ENCODE data around the gene CDK2.
"Not testable (repeated sequence)": the region's sequence is repeated elsewhere in the genome, so short reads cannot be mapped to it uniquely, and the experiment has no call there.

The CDK2 gene

DNA sequence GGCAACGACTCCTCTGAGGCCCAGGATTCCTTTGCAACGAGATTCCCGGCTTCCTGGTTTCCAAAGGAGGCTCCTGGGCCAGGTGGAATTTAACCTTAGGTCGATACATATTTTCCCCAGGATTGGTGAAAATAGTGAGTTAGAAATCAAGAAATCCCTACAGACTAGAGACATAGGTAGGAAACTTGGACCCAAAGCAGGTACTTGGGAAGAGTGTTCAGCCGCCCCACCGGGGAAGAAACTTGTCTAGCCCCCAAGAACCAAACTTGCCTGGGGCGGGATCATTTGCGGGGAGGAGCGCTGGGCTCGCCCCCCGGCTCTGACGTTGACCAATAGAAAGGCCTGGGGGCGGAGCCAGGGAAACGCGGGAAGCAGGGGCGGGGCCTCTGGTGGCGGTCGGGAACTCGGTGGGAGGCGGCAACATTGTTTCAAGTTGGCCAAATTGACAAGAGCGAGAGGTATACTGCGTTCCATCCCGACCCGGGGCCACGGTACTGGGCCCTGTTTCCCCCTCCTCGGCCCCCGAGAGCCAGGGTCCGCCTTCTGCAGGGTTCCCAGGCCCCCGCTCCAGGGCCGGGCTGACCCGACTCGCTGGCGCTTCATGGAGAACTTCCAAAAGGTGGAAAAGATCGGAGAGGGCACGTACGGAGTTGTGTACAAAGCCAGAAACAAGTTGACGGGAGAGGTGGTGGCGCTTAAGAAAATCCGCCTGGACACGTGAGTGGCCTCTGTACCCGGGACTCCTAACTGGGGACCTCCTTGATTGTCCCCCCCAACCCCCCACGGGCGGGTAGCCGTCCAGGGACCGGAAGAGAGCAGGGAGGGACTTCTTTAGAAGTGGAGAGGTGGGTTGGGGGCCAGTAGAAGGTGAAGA is at the start of gene CDK2:
Gene CDK2 (plus strand): TSS at position 423 of the 874 bp plus-strand sequence. CDS start 179 bp downstream, at position 602.
- DNase-seq (ENCODE audit: low read depth): peak; percentile 47
- TF ChIP-seq, protein P1, sequence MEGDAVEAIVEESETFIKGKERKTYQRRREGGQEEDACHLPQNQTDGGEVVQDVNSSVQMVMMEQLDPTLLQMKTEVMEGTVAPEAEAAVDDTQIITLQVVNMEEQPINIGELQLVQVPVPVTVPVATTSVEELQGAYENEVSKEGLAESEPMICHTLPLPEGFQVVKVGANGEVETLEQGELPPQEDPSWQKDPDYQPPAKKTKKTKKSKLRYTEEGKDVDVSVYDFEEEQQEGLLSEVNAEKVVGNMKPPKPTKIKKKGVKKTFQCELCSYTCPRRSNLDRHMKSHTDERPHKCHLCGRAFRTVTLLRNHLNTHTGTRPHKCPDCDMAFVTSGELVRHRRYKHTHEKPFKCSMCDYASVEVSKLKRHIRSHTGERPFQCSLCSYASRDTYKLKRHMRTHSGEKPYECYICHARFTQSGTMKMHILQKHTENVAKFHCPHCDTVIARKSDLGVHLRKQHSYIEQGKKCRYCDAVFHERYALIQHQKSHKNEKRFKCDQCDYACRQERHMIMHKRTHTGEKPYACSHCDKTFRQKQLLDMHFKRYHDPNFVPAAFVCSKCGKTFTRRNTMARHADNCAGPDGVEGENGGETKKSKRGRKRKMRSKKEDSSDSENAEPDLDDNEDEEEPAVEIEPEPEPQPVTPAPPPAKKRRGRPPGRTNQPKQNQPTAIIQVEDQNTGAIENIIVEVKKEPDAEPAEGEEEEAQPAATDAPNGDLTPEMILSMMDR (IDR thresholded peaks at IDR 0.05; ENCODE audit: control insufficient read depth, extremely low read depth, insufficient read depth): no peak
- peak within 1 kb of the TSS; percentile 76 for H3K4me3 ChIP-seq (ENCODE audit: low read depth, low read length)

DNA sequence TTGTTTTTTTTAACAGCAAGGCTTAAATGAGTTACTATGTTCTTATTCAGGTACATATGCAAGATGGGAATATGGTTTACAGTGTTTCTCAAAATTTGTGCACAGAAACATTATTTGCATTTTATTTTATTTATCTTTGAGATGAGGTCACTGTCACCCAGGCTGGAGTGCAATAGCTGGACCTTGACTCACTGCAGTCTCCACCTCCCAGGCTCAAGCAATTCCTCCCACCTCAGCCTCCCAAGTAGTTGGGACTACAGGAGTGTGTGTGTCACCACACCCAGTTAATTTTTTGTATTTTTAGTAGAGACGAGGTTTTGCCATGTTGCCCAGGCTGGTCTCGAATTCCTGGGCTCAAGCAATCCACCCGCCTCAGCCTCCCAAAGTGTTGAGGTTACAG is 47.6 kb upstream of the CDK2 start:
- DNase-seq (ENCODE audit: low read depth): peak; percentile 51
- H3K4me3 ChIP-seq (ENCODE audit: low read depth, low read length): not testable (repeated sequence)

DNA sequence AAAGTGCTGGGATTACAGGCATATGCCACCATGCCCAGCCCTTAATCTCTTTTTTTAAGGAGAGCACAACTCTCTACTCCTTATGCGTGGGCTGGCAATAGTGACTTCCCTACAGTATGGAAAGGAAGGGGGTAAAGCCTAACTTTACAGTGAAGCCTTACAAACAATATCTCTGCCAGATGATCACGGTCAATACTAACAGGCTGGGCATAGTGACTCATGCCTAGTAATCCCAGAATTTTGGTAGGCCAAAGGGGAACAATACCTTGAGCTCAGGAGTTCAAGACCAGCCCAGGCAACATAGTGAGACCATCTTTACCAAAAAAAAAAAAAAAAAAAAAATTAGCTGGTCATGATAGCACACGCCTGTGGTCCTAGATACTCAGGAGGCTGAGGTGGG is 44.5 kb upstream of the CDK2 start:
- no peak overlapping the region for H3K4me3 ChIP-seq (ENCODE audit: low read depth, low read length)
- DNase-seq (ENCODE audit: low read depth): no peak
- TF ChIP-seq, protein P1 (IDR thresholded peaks at IDR 0.05; ENCODE audit: control insufficient read depth, extremely low read depth, insufficient read depth): no peak

DNA sequence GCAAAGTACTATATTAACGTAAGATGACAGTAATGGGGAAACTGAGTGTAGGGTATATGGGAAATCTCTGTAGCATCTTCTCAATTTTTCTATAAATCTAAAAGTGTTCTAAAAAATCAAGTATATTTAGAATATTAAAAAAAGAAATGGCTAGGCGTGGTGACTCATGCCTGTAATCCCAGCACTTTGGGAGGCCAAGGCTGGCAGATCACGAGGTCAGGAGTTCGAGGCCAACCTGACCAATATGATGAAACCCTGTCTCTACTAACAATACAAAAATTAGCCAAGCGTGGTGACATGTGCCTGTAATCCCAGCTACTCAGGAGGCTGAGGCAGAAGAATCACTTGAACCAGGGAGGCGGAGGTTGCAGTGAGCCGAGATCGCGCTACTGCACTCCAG is 43.0 kb upstream of the CDK2 start:
- not testable (repeated sequence) for H3K4me3 ChIP-seq (ENCODE audit: low read depth, low read length); DNase-seq (ENCODE audit: low read depth)

DNA sequence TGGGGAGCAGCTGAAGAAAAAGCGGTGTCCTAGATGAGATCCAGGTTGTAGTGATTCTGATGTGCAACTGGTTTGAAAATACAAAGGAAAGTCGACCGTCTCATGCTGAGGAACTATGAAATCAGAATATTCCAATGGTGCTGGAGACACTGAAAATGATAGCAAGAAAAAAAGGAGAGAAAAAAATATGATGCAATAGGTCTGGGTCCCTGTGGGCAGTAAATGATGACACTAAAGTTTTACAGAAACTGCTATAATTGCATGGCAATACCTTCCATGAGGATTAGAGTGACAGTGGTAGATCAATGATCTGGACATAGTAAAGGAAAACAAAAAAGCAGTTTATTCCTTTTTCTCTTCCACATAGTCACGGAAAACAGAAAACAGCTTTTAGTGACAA is 41.3 kb upstream of the CDK2 start:
- TF ChIP-seq, protein P1 (IDR thresholded peaks at IDR 0.05; ENCODE audit: control insufficient read depth, extremely low read depth, insufficient read depth): no peak
- DNase-seq (ENCODE audit: low read depth): no peak
- peak overlapping the region; percentile 99 for H3K4me3 ChIP-seq (ENCODE audit: low read depth, low read length)

DNA sequence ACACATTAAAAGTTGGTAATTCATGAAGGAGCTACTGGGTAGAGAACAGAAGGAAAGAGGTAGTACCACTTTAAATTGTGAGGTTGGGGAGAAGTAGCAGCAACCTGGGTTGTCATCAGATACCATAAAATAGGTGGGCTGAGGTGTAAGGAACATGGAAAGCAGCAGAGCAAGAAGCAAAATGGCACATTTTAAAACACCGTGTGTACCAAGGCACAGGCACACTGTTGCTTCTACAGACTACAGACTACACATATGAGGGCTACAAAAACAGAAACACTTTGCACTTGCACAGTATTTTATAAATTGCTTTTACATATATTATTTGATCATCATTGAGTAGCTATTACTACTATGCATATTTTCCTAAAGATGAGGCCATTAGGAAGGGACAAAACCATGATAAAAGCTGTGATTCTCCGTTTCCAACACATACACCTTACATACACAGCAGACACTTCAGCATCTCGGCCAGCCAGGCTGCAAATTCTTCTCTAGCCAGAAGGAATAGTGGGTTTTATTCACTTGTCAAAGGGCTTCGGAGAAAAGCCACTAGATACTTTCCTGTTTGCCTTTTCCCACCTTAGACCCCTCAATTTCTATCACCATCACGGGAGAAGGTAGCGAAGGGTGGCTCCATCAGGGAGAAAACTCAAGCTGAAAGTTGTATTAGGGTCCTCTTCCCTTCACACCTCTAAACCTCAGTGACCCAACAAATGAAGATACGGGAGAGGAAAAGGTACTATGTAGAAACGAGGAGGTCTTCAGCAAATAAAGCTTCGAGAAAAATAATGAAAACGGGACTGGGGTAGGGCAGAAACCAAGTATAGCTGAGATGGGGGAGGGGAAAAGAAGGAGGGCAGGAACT is 40.5 kb upstream of the CDK2 start:
- TF ChIP-seq, protein P1 (IDR thresholded peaks at IDR 0.05; ENCODE audit: control insufficient read depth, extremely low read depth, insufficient read depth): no peak
- peak overlapping the region; percentile 99 for H3K4me3 ChIP-seq (ENCODE audit: low read depth, low read length)
- DNase-seq (ENCODE audit: low read depth): no peak

DNA sequence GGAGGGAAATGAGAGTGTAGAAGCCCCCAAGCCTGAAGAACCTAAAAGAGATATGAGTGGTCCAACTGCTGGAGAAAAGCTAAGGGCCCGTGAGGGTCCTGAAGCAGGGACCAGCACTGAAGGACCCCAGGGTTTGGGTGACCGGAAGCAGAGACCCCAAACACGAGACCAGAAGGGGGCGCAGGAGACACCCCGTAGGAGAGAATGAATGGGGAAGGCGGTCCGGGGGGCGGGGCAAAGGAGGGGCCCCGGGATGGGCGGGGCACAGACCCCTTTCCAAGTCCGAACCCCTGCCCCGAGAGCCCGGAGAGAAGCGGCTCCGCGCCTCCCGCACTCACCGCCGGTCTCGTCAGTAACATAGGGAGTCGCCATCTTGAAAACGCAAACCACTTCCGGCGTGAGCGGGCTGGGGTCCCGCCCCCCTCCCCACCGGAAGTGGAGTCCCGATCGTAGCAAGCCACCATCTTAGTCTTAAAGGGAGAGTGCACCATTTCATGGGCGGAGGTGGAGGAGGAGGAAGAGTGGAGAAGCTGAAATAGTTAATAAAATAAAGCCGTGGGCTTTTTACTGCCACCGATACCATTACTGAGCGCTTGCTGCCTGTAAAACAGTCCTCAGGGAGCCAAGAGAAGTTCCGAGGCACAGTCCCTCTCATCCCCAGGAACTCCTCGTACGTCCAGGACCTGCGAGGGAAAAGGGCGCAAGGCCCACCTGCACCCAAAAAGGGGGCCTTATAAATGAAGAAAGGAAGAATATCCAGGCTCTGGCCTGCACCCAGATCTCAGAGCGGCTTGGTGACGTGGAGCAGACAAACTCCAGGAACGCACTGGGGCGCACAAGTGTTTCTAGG is 39.7 kb upstream of the CDK2 start:
- DNase-seq (ENCODE audit: low read depth): peak; percentile 80
- TF ChIP-seq, protein P1 (IDR thresholded peaks at IDR 0.05; ENCODE audit: control insufficient read depth, extremely low read depth, insufficient read depth): peak; percentile 61
- peak overlapping the region; percentile 99 for H3K4me3 ChIP-seq (ENCODE audit: low read depth, low read length)
